SK-N-SH (cell line): Measurements from ENCODE around the gene SLC47A1. TPM values are rescaled to one million over a fixed set of nuclear protein-coding genes. Genes with fewer than 3 reads are reported as not detected.

ENCODE experiments used
- CTCF ChIA-PET: fragments of 300-600, 350-600 bp; formaldehyde crosslinking; extraction: SDS; loops from one replicate; lab custom pipeline; 2021; lab: Yijun Ruan, JAX
- POLR2A ChIA-PET: fragments of 350-600 bp; sonication (Branson Sonifier 250); formaldehyde crosslinking; extraction: SDS; loops from one replicate; lab custom pipeline; 2020; ENCODE audit warnings: antibody characterized with exemption, inconsistent platforms; lab: Yijun Ruan, JAX
- DNase-seq: peaks from one replicate; pipeline ENCODE4 v3.0.0; 2012
- H2AFZ ChIP-seq: fragments of 200-600 bp; sonication (generic); 2 replicates; pipeline ENCODE4 v1.8.1; 2016; ENCODE audit warnings: antibody characterized with exemption, mild to moderate bottlenecking, low read depth
- H3F3A ChIP-seq: fragments of 200-600 bp; sonication (generic); replicated peaks from 2 replicates; pipeline ENCODE3; 2016; ENCODE audit warnings: antibody characterized with exemption, mild to moderate bottlenecking; ENCODE audit not compliant: insufficient read depth
- H3K27ac ChIP-seq, 2 experiments: fragments of 200-500 bp in 1 of 2; fragments of 200-600 bp in 1 of 2; sonication (Bioruptor generic) in 1 of 2; sonication (generic), shearing (Covaris generic) in 1 of 2; 2 replicates each; pipeline versions ENCODE4 v1.5.1 to v1.6.1; 2014 to 2016; ENCODE audit warnings: low read depth in 2 of 2, inconsistent platforms in 1 of 2, low read length in 1 of 2, mild to moderate bottlenecking in 1 of 2, mixed read lengths in 1 of 2
- H3K27me3 ChIP-seq: fragments of 200-600 bp; sonication (generic), shearing (Covaris generic); 2 replicates; pipeline ENCODE4 v1.6.1; 2016; ENCODE audit warnings: mixed run types; ENCODE audit not compliant: insufficient read depth
- H3K36me3 ChIP-seq, 2 experiments: fragments of 200-500 bp in 1 of 2; fragments of 200-600 bp in 1 of 2; sonication (Bioruptor generic) in 1 of 2; sonication (generic) in 1 of 2; replicated peaks in 1 of 2; 2 replicates each; pipeline versions ENCODE3 to v1.5.1; 2014 to 2016; ENCODE audit warnings: low read length in 1 of 2, mild to moderate bottlenecking in 1 of 2; ENCODE audit not compliant: insufficient read depth in 2 of 2, control insufficient read depth in 1 of 2
- H3K4me1 ChIP-seq, 2 experiments: fragments of 200-500 bp in 1 of 2; fragments of 200-600 bp in 1 of 2; sonication (Bioruptor generic) in 1 of 2; sonication (generic), shearing (Covaris generic) in 1 of 2; 2 replicates each; pipeline versions ENCODE4 v1.5.1 to v1.6.1; 2014 to 2016; ENCODE audit warnings: low read depth in 1 of 2, low read length in 1 of 2, mixed run types in 1 of 2; ENCODE audit not compliant: insufficient read depth in 2 of 2, control insufficient read depth in 1 of 2
- H3K4me2 ChIP-seq: fragments of 200-600 bp; sonication (generic), shearing (Covaris generic); 2 replicates; pipeline ENCODE4 v1.6.1; 2017; ENCODE audit warnings: mixed run types
- H3K4me3 ChIP-seq, 2 experiments: fragments of 200-500 bp in 1 of 2; fragments of 200-600 bp in 1 of 2; sonication (Bioruptor generic) in 1 of 2; sonication (generic), shearing (Covaris generic) in 1 of 2; 2 replicates each; pipeline versions ENCODE4 v1.5.1 to v1.8.1; 2014 to 2016; ENCODE audit warnings: low read depth in 2 of 2, inconsistent platforms in 1 of 2, low read length in 1 of 2, mild to moderate bottlenecking in 1 of 2, mixed read lengths in 1 of 2, moderate library complexity in 1 of 2
- H3K79me2 ChIP-seq: fragments of 200-600 bp; sonication (generic); 2 replicates; pipeline ENCODE4 v1.8.1; 2017; ENCODE audit warnings: mild to moderate bottlenecking; ENCODE audit not compliant: insufficient read depth
- H3K9ac ChIP-seq: fragments of 200-600 bp; sonication (generic); 2 replicates; pipeline ENCODE4 v1.6.1; 2017; ENCODE audit warnings: mixed run types
- H3K9me2 ChIP-seq: fragments of 200-600 bp; sonication (generic); 2 replicates; pipeline ENCODE4 v1.6.1; 2017; ENCODE audit warnings: mixed run types
- H3K9me3 ChIP-seq: fragments of 200-600 bp; sonication (generic); 2 replicates; pipeline ENCODE4 v1.6.1; 2017; ENCODE audit warnings: mixed run types, mild to moderate bottlenecking, moderate library complexity
- H4K20me1 ChIP-seq: fragments of 200-600 bp; sonication (generic); 2 replicates; pipeline ENCODE4 v1.6.1; 2017; ENCODE audit warnings: mild to moderate bottlenecking, mixed run types; ENCODE audit not compliant: insufficient read depth
- CTCF ChIP-seq: fragments of 200-600 bp; sonication (generic); IDR thresholded peaks from 2 replicates; pipeline ENCODE4 v1.6.1; 2017; ENCODE audit warnings: antibody characterized with exemption, mild to moderate bottlenecking, moderate library complexity
- EP300 ChIP-seq, 2 experiments: IDR thresholded peaks; 2 replicates each; pipeline versions ENCODE4 v1.4.0 to v1.6.1; 2012; ENCODE audit warnings: borderline replicate concordance in 1 of 2, low read depth in 1 of 2, low read length in 1 of 2
- FOXJ3 ChIP-seq: sonication (generic); formaldehyde crosslinking; IDR thresholded peaks from 2 replicates; pipeline ENCODE4 v1.5.1; 2020; ENCODE audit warnings: mild to moderate bottlenecking, missing genetic modification reagents
- GATA2 ChIP-seq: sonication (generic); formaldehyde crosslinking; IDR thresholded peaks from 2 replicates; pipeline ENCODE4 v1.5.0; 2020; ENCODE audit warnings: mild to moderate bottlenecking, missing genetic modification reagents
- IRF3 ChIP-seq: fragments of 150-350 bp; IDR thresholded peaks from 2 replicates; pipeline ENCODE4 v1.6.1; 2016; ENCODE audit warnings: mild to moderate bottlenecking, low read depth, low read length
- MAX ChIP-seq: IDR thresholded peaks from 2 replicates; pipeline ENCODE4 v1.4.0; 2012; ENCODE audit warnings: low read depth
- MXI1 ChIP-seq: IDR thresholded peaks from 2 replicates; pipeline ENCODE4 v1.6.1; 2012; ENCODE audit warnings: mild to moderate bottlenecking, low read depth, low read length, improper control_type of control experiment
- NFIC ChIP-seq: IDR thresholded peaks from 2 replicates; pipeline ENCODE4 v1.4.0; 2012; ENCODE audit warnings: borderline replicate concordance
- RFX5 ChIP-seq: IDR thresholded peaks from 2 replicates; pipeline ENCODE4 v1.6.1; 2012; ENCODE audit warnings: mild to moderate bottlenecking, improper control_type of control experiment, low read length
- SIN3A ChIP-seq: IDR thresholded peaks from 2 replicates; pipeline ENCODE4 v1.6.1; 2012; ENCODE audit warnings: low read depth, mild to moderate bottlenecking, low read length, moderate library complexity, borderline replicate concordance
- TAF1 ChIP-seq: IDR thresholded peaks from 2 replicates; pipeline ENCODE4 v1.6.1; 2012; ENCODE audit warnings: low read depth, mild to moderate bottlenecking, low read length, moderate library complexity, borderline replicate concordance
- TCF12 ChIP-seq: IDR thresholded peaks from 2 replicates; pipeline ENCODE4 v1.4.0; 2012
- ZBTB33 ChIP-seq: IDR thresholded peaks from 2 replicates; pipeline ENCODE4 v1.4.0; 2012; ENCODE audit warnings: low read depth, borderline replicate concordance
- WGBS: methylation state at CpG from one replicate; pipeline ENCODE4 v1.1.6; 2017; ENCODE audit warnings: low lambda C conversion rate; 5-methylcytosine and 5-hydroxymethylcytosine counted together
- polyA plus RNA-seq, 3 experiments: library from polyadenylated mRNA; depleted of rRNA; stranded (reverse); fragments of >200 nt; gene quantifications; 2 replicates each; pipeline ENCODE4 v1.2.3, GENCODE V29; 2012

SLC47A1 gene
- polyA plus RNA-seq, 1 of the 3 experiments (the other 2 are of a cell fraction) = 3.5 TPM

GRCh38 chr17:19551165-19551564 is 17.5 kb downstream of the SLC47A1 start:
- 85% methylated on average over 2 of the region's 5 CpGs for WGBS
- H3K4me1 ChIP-seq = no peaks in the 10 kb centered on the region
- H2AFZ ChIP-seq = no peak overlapping the region
- no peak overlapping the region for H3K4me3 ChIP-seq
- no peaks in the 10 kb centered on the region for H3F3A ChIP-seq
- no peaks in the 10 kb centered on the region for H3K9me2 ChIP-seq
- H3K36me3 ChIP-seq = no peaks in the 10 kb centered on the region
- POLR2A ChIA-PET = no interaction called here
- H3K27me3 ChIP-seq = no peaks in the 10 kb centered on the region
- no peaks in the 10 kb centered on the region for H3K9me3 ChIP-seq
- H3K4me2 ChIP-seq = no peak overlapping the region
- no peaks in the 10 kb centered on the region for H4K20me1 ChIP-seq
- CTCF ChIA-PET = no interaction called here
- DNase-seq = no peak
- no peak overlapping the region for H3K27ac ChIP-seq
- H3K79me2 ChIP-seq = no peaks in the 10 kb centered on the region
- H3K9ac ChIP-seq = no peak overlapping the region
- TF ChIP-seq TAF1 = no peak
- TF ChIP-seq NFIC = no peak
- TF ChIP-seq GATA2 (CRISPR knock-in tag) = no peak
- no peak for TF ChIP-seq ZBTB33
- TF ChIP-seq IRF3 = no peak
- TF ChIP-seq TCF12 = no peak
- TF ChIP-seq EP300 (IDR thresholded peaks at IDR 0.05; ENCODE audit: borderline replicate concordance in 1 of 2, low read depth in 1 of 2, low read length in 1 of 2) = no peak
- no peak for TF ChIP-seq MAX
- no peak for TF ChIP-seq MXI1

- H4K20me1 ChIP-seq = no peaks in the 10 kb centered on the region
- H3K36me3 ChIP-seq = no peaks in the 10 kb centered on the region
- H2AFZ ChIP-seq = no peak overlapping the region
- no peak overlapping the region for H3K4me2 ChIP-seq
- CTCF ChIA-PET = no interaction called here
- no peak overlapping the region for H3K27ac ChIP-seq
- no peaks in the 10 kb centered on the region for H3K79me2 ChIP-seq
- no peaks in the 10 kb centered on the region for H3K9me2 ChIP-seq
- no peaks in the 10 kb centered on the region for H3K27me3 ChIP-seq
- no peaks in the 10 kb centered on the region for H3K4me1 ChIP-seq
- WGBS = 89% methylated on average over 8 of the region's 9 CpGs
- POLR2A ChIA-PET = no interaction called here
- no peak for DNase-seq
- TF ChIP-seq SIN3A (no peak), CTCF (no peak), TCF12 (no peak), FOXJ3 (CRISPR knock-in tag) (no peak), RFX5 (no peak)
- H3K4me3 ChIP-seq = no peak overlapping the region
- H3K9me3 ChIP-seq = no peaks in the 10 kb centered on the region
- H3K9ac ChIP-seq = no peak overlapping the region
- H3F3A ChIP-seq = no peaks in the 10 kb centered on the region
Measured at GRCh38 chr17:19551591-19552148, 18.0 kb downstream of the SLC47A1 start.
